HG02973 (cell line): ENCODE data around the gene IDH3G.

Experiments used
- ATAC-seq: cut with Tn5 transposase; IDR thresholded peaks from one replicate; pipeline ENCODE4 v1.9.1; 2021; ENCODE audit warnings: moderate library complexity; ENCODE audit not compliant: unreplicated experiment

The IDH3G gene

GRCh38 chrX:153736071-153736820 is 57.9 kb downstream of the IDH3G start:
- ATAC-seq, result no peak
